Large intestine (tissue), 3 donors: ENCODE data around the gene SEMA3F. TPM values are rescaled to one million over a fixed set of nuclear protein-coding genes. Genes with fewer than 3 reads are reported as not detected.

Experiments
- DNase-seq, 2 donors: peaks; one replicate each; pipeline versions ENCODE4 v3.0.0 to v3.0.0-alpha.2; 2013
- H3K27ac ChIP-seq: one replicate; pipeline ENCODE4 v1.5.1; 2013; ENCODE audit warnings: low read length
- H3K27me3 ChIP-seq: 2 replicates; pipeline ENCODE4 v1.6.1; 2013; ENCODE audit warnings: low read length; ENCODE audit not compliant: control insufficient read depth, insufficient read depth
- H3K36me3 ChIP-seq: 2 replicates; pipeline ENCODE4 v1.6.1; 2013; ENCODE audit warnings: low read length; ENCODE audit not compliant: control insufficient read depth, insufficient read depth
- H3K4me1 ChIP-seq: one replicate; pipeline ENCODE4 v1.6.1; 2013; ENCODE audit warnings: low read length; ENCODE audit not compliant: control insufficient read depth, insufficient read depth
- H3K4me3 ChIP-seq: one replicate; pipeline ENCODE4 v1.5.1; 2013; ENCODE audit warnings: low read length
- H3K9me3 ChIP-seq: one replicate; pipeline ENCODE4 v1.6.1; 2013; ENCODE audit warnings: mild to moderate bottlenecking, low read depth, low read length, moderate library complexity; ENCODE audit not compliant: control insufficient read depth
- WGBS: methylation state at CpG from one replicate; pipeline ENCODE4 v1.1.5; 2013; ENCODE audit warnings: low lambda C conversion rate; ENCODE audit not compliant: insufficient coverage; 5-methylcytosine and 5-hydroxymethylcytosine counted together
- polyA plus RNA-seq: library from polyadenylated mRNA; unstranded; fragments of 120-200 nt; gene quantifications from one replicate; pipeline ENCODE4 v1.2.1, GENCODE V29; 2013

Gene SEMA3F
- polyA plus RNA-seq, 1 donor, result 8.9 TPM

- no peaks in the 10 kb centered on the region for H3K9me3 ChIP-seq
- no peaks in the 10 kb centered on the region for H3K36me3 ChIP-seq
- H3K4me3 ChIP-seq, result no peak overlapping the region
- no CpG with 5 or more reads among the region's 4 CpGs for WGBS
- no peak for DNase-seq
- H3K27ac ChIP-seq, result no peak overlapping the region
- peaks cover 10% of the 10 kb centered on the region for H3K4me1 ChIP-seq
- H3K27me3 ChIP-seq, result no peaks in the 10 kb centered on the region
These were observed 78.1 kb downstream of the SEMA3F start for GRCh38 chr3:50233176-50233575.

DNA sequence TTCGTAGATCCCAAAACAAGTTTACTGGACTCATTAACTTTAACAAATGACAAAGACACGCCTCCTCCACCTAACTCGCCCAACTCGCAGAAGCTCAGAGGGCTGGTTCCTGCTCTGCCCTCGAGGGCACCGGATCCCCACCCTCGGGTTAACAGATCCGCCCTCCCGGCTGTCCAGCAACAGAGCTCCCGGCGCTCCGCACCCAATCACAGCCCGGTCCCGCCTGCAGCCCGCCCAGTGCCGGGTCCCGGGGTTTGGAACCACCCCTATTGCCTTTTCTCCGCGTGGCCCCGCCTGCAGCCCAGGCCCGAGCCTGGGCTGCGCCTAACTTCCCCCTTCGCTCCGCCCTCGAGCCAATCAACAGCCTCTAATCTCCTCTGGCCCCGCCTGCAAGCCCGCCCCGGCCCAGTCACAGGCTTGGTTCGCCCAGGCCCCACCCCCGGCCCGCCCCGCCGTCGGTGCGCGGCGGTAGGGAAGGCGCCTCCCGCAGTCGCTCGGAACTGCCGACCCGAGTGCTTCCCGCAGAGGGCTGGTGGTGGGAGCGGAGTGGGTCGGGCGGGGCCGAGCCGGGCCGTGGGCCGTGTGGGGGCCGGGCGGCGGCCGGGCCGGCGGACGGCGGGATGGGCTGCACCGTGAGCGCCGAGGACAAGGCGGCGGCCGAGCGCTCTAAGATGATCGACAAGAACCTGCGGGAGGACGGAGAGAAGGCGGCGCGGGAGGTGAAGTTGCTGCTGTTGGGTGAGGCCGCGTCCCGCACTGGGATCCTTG lies 80.8 kb downstream of the SEMA3F start, which contains the start of gene GNAI2:
Gene GNAI2 (plus strand): TSS at position 489 of the 768 bp plus-strand sequence. CDS start 132 bp downstream, at position 621.
- Histone ChIP-seq H3K36me3 (peaks cover 11% of the 10 kb centered on the region), H3K4me1 (peaks cover 21% of the 10 kb centered on the region), H3K27me3 (no peaks in the 10 kb centered on the region), H3K27ac (peak within 1 kb of the TSS; percentile 82), H3K4me3 (peak within 1 kb of the TSS; percentile 86), H3K9me3 (no peaks in the 10 kb centered on the region)
- no CpG with 5 or more reads among the region's 75 CpGs for WGBS
- DNase-seq, result peak; percentile 99 to 100

DNA sequence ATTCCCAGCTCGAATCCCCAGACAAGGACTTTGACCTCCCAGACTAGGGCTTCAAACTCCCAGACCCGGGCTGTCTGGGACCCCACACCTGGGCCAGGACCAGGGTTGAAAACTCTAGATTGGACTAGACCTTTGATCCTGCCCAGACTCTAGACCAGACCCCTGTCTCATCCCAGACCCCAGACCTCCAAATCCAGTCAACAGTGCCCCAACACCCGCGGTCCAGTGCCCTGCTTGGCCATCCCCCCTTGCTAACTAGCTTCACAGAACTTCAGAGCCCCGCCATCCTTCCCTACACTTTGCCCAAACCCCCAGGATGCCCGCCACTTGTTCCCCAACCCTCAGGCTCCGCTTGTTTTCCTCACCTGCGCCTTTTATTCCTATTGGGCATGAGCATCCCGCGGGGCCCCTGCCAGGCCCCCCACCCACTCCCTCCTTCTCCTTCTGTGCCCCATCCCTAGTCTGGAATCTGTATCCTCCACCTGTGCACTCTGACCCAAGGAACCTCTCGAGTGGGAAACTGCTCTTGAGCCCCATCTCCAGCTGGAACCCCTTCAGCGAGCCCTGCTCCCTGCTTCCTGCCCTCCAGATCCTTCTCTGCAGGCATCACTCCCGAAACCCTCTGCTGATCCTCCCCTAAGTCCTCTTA lies 81.5 kb downstream of the SEMA3F start:
- WGBS, result 0% methylated on average over 4 of the region's 13 CpGs

DNA sequence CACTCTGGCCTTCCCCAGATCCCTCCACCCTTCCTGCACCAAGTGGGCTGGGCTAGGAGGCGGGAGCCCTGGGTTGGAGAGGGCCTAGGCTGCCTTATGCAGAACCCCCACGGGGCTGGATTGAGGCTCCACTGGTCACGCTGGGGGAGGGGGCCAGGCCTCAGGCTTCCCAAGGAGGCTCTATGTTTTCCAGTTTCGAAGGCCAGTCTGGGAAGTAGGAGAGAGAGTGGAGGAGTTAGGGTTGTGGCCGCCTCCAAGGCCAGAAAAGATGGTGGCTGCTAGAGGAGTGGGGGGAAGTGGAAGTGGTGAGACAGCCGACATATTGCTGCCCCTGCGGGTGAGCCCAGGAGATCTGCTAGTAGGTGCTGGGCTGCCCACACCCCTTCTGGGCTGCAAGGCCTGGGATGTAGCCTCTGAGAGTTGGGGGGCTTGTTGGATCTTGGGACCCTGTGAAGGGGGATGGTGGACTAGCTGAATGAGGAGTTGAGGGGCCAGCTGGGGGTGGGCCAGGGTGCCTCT lies 82.1 kb downstream of the SEMA3F start:
- peak in 1 of 2 donors; percentile 49 for DNase-seq
- peak overlapping the region; percentile 59 for H3K27ac ChIP-seq
- H3K9me3 ChIP-seq, result no peaks in the 10 kb centered on the region
- peaks cover 11% of the 10 kb centered on the region for H3K36me3 ChIP-seq
- H3K4me1 ChIP-seq, result peaks cover 24% of the 10 kb centered on the region
- H3K27me3 ChIP-seq, result no peaks in the 10 kb centered on the region
- WGBS, result no CpG with 5 or more reads among the region's 7 CpGs
- peak overlapping the region; percentile 86 for H3K4me3 ChIP-seq

More for the DNA sequence above, 81.5 kb downstream of the SEMA3F start:
- H3K4me1 ChIP-seq, result peaks cover 22% of the 10 kb centered on the region
- H3K27ac ChIP-seq, result peak overlapping the region; percentile 59
- peak overlapping the region; percentile 86 for H3K4me3 ChIP-seq
- no peaks in the 10 kb centered on the region for H3K27me3 ChIP-seq
- peaks cover 11% of the 10 kb centered on the region for H3K36me3 ChIP-seq
- DNase-seq, result no peak
- H3K9me3 ChIP-seq, result no peaks in the 10 kb centered on the region

DNA sequence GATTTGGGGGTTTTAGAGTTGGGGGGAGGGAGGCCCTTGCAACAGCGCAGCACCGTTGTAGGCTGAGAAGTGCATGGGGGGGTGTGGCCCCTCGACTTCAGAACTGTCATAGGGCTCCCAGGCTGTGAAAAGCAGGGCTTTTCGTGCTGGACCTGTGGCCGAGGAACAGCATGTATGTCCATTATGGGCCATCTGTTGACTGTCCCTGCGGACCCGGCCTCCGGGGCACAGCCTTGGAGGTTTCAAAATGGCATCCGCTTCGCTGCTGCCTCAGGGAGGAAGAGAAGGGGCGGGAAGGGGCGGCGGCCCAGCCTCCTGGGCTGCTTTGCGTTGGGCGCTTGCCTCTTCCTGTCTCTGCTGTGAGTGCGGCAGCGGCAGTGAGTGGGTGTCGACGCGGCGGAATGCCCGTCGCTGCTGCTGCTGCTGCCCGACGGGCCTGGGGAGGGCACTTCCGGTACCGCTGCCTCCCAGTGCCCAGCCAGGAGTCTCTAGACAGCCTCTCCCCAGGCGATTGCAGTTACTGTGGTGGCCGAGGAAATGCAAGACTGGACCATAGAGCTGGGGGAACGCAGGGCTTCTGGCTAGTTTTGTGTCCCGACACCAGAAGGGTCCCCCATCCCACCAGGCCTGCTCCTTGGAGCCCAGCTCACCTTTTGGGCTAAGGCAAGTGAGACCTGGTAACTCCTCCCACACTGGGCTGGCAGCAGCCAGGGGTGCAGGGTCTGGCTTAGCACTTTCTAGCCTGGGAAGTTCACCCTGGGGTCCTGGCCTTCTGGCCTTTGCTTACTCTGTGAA lies 82.8 kb downstream of the SEMA3F start:
- H3K27me3 ChIP-seq, result no peaks in the 10 kb centered on the region

DNA sequence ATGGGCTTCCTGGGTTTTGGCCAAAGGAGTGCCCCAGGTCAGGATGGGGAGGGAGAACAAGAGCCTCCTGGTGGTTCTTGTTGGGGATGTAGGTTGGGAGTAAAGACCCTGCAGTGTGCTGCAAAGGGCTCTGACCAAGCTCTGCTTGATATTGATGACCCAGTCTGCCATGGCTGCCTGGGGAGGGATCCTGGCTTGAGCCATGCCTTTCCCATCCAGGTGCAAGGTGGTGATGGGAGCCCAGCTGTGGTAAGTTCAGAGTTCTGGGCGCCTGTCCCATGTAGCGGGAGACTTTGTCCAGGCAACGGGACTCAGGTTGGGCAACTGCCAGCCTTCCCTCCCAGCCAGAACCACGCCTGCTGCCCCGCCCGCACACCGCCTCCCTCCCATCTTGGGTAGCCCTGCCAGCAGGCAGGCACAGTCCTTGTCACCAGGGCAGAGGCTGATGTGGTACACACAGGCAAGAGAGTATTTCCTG lies 83.5 kb downstream of the SEMA3F start:
- WGBS, result no CpG with 5 or more reads among the region's 7 CpGs
- DNase-seq, result peak; percentile 67 to 68
- H3K9me3 ChIP-seq, result no peaks in the 10 kb centered on the region
- H3K27ac ChIP-seq, result peak overlapping the region; percentile 59
- peaks cover 24% of the 10 kb centered on the region for H3K4me1 ChIP-seq
- H3K27me3 ChIP-seq, result no peaks in the 10 kb centered on the region
- H3K36me3 ChIP-seq, result peaks cover 21% of the 10 kb centered on the region
- H3K4me3 ChIP-seq, result peak overlapping the region; percentile 86

More for the DNA sequence above, 82.8 kb downstream of the SEMA3F start:
- no peaks in the 10 kb centered on the region for H3K9me3 ChIP-seq
- H3K27ac ChIP-seq, result peak overlapping the region; percentile 59
- peak; percentile 70 to 78 for DNase-seq
- peak overlapping the region; percentile 86 for H3K4me3 ChIP-seq
- peaks cover 15% of the 10 kb centered on the region for H3K36me3 ChIP-seq
- WGBS, result no CpG with 5 or more reads among the region's 31 CpGs
- H3K4me1 ChIP-seq, result peaks cover 24% of the 10 kb centered on the region

Other genes with a start within 250 kb of the SEMA3F start
- gene MON1A, start 225.5 kb upstream of the SEMA3F start, polyA plus RNA-seq, result 19.5 TPM
- gene RBM6, start 215.2 kb upstream of the SEMA3F start, polyA plus RNA-seq, result 153 TPM
- 272 TPM for gene RBM5, start 66.4 kb upstream of the SEMA3F start, polyA plus RNA-seq
- gene GNAT1, start 36.3 kb downstream of the SEMA3F start, polyA plus RNA-seq, result not detected
- 2.0 TPM for gene SLC38A3, start 49.9 kb downstream of the SEMA3F start, polyA plus RNA-seq
- gene GNAI2, start 80.9 kb downstream of the SEMA3F start, polyA plus RNA-seq, result 118 TPM
- gene SEMA3B, start 113.8 kb downstream of the SEMA3F start, polyA plus RNA-seq, result 87.0 TPM
- 0.25 TPM for gene LSMEM2, start 123.8 kb downstream of the SEMA3F start, polyA plus RNA-seq
- gene IFRD2, start 137.1 kb downstream of the SEMA3F start, polyA plus RNA-seq, result 55.4 TPM
- 2.7 TPM for gene HYAL3, start 144.1 kb downstream of the SEMA3F start, polyA plus RNA-seq
- 9.6 TPM for gene NAA80, start 144.1 kb downstream of the SEMA3F start, polyA plus RNA-seq
- 2.1 TPM for gene HYAL1, start 148.2 kb downstream of the SEMA3F start, polyA plus RNA-seq
- gene HYAL2, start 167.4 kb downstream of the SEMA3F start, polyA plus RNA-seq, result 37.2 TPM
- gene TUSC2, start 172.9 kb downstream of the SEMA3F start, polyA plus RNA-seq, result 28.0 TPM
- 19.5 TPM for gene RASSF1, start 185.5 kb downstream of the SEMA3F start, polyA plus RNA-seq
- gene ZMYND10, start 190.4 kb downstream of the SEMA3F start, polyA plus RNA-seq, result 0.99 TPM
- 20.7 TPM for gene NPRL2, start 195.5 kb downstream of the SEMA3F start, polyA plus RNA-seq
- gene CYB561D2, start 195.5 kb downstream of the SEMA3F start, polyA plus RNA-seq, result 20.6 TPM
- 44.2 TPM for gene TMEM115, start 204.2 kb downstream of the SEMA3F start, polyA plus RNA-seq